ENCODE data around the gene DAB2.

The DAB2 gene

DNA sequence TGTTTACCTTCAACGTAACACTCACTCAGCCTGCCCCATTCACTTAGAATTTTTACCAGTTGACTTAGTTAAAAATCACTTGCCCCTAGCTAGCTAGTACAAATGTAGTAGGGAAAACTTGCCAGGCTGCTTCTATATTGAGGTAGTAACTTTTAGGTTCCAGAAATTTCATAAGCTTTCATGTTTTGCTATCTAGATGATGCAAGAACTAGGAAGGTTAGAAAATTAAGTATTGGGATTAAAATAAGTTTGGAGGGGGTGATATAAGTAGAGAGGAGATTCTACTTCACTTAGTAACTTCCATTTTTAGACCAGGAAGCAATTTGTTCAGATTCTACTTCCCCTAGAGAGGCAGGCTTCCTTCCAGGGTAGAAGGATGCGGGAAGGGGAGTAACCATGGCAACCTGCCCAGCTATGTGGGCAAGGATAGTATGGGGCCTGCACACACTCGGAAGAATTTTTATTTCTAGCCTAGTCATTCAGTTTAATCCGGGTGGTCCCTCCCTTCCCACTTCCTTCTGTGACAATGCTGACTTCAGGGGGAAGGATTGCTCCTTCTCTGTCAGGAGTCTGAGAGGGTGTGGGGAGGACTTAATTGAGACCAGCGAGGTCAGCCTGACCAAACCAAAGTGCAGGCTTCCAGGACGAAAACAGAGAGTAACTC lies 4.2 kb downstream of the DAB2 start:
- no peaks in the 10 kb centered on the region; the same call in 1 of the 2 replicates for H3K27me3 ChIP-seq (ENCODE audit: control insufficient read depth, insufficient read depth, low read length)
- H3K36me3 ChIP-seq (ENCODE audit: control insufficient read depth, insufficient read depth, low read length), result no peaks in the 10 kb centered on the region
- no peak overlapping the region for H3K27ac ChIP-seq (ENCODE audit: low read depth, low read length)
- H3K9me3 ChIP-seq (ENCODE audit: control insufficient read depth, insufficient read depth, low read depth, low read length), result no peaks in the 10 kb centered on the region
- no peak overlapping the region for H3K9ac ChIP-seq (ENCODE audit: low read length)
- H3K4me1 ChIP-seq (ENCODE audit: control insufficient read depth, insufficient read depth, low read length), result peaks cover 26% of the 10 kb centered on the region
- no peak overlapping the region for H3K4me3 ChIP-seq (ENCODE audit: low read depth, low read length)

DNA sequence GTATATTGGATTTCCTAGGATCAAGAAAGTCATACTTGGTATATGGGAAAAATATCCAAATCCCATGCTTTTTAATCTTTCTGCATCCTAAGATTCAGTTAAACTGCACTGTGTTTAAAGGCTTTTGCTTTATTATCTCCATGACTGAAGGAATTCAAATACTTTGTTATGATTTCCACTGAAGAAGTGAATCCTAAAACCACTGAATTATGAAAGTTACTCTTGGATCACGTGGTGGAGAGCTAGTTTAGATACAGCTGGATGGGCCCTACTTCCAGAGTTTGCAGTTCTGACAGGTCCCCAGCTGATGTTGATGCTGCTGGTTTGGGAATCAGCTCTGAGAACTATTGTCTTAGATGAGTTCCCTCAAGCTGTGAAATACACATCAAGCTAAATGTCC lies 5.0 kb downstream of the DAB2 start:
- Histone ChIP-seq H3K9me3 (ENCODE audit: control insufficient read depth, insufficient read depth, low read depth, low read length) (no peaks in the 10 kb centered on the region), H3K36me3 (ENCODE audit: control insufficient read depth, insufficient read depth, low read length) (no peaks in the 10 kb centered on the region), H3K27me3 (ENCODE audit: control insufficient read depth, insufficient read depth, low read length) (no peaks in the 10 kb centered on the region; the same call in 1 of the 2 replicates), H3K4me3 (ENCODE audit: low read depth, low read length) (no peak overlapping the region), H3K4me1 (ENCODE audit: control insufficient read depth, insufficient read depth, low read length) (peaks cover 26% of the 10 kb centered on the region), H3K9ac (ENCODE audit: low read length) (no peak overlapping the region), H3K27ac (ENCODE audit: low read depth, low read length) (no peak overlapping the region)

DNA sequence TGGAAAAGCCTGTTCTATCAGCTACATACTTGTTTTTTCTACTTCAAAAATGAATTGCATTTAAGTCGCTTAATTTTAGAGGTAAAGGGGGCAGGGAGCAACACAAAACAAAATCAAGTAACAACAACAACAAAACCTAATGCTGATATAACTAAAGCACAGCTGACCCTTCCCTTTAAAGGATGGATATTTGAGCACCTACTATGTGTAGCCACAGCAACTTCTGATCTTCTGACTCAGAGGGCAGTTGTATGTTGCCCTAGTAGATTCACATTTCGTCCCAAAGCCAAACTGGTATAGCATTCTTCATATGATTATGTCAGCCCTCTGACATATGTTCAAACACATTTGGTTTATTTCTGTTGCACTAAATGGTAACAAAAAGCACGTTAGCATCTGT lies 6.8 kb downstream of the DAB2 start:
- peaks cover 16% of the 10 kb centered on the region for H3K4me1 ChIP-seq (ENCODE audit: control insufficient read depth, insufficient read depth, low read length)
- no peak overlapping the region for H3K9ac ChIP-seq (ENCODE audit: low read length)
- H3K27me3 ChIP-seq (ENCODE audit: control insufficient read depth, insufficient read depth, low read length), result no peaks in the 10 kb centered on the region
- no peak overlapping the region for H3K27ac ChIP-seq (ENCODE audit: low read depth, low read length)
- H3K9me3 ChIP-seq (ENCODE audit: control insufficient read depth, insufficient read depth, low read depth, low read length), result no peaks in the 10 kb centered on the region
- no peak overlapping the region for H3K4me3 ChIP-seq (ENCODE audit: low read depth, low read length)
- no peaks in the 10 kb centered on the region for H3K36me3 ChIP-seq (ENCODE audit: control insufficient read depth, insufficient read depth, low read length)

DNA sequence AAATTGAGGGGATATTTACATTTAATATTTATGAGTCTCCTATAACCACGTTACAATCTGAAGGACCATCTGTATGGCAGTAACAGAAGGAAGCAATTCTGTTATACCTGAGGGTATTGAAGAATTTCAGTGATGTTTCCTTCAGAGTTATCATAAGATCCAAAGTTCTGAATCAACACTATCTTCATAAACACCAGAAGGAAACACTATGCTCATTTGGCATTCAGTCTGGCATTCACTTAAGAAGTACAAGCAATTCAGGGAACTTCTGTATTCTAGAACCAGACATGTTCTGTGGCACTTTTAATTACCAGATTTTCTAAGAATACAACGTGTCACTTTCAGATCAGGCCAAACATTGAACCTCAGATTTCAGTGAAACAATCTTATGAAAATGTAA lies 9.6 kb downstream of the DAB2 start:
- H3K9ac ChIP-seq (ENCODE audit: low read length), result no peak overlapping the region
- no peaks in the 10 kb centered on the region for H3K27me3 ChIP-seq (ENCODE audit: control insufficient read depth, insufficient read depth, low read length)
- H3K4me3 ChIP-seq (ENCODE audit: low read depth, low read length), result no peak overlapping the region
- no peaks in the 10 kb centered on the region for H3K9me3 ChIP-seq (ENCODE audit: control insufficient read depth, insufficient read depth, low read depth, low read length)
- no peak overlapping the region for H3K27ac ChIP-seq (ENCODE audit: low read depth, low read length)
- H3K36me3 ChIP-seq (ENCODE audit: control insufficient read depth, insufficient read depth, low read length), result no peaks in the 10 kb centered on the region
- peaks cover 7% of the 10 kb centered on the region; the same call in 1 of the 2 replicates for H3K4me1 ChIP-seq (ENCODE audit: control insufficient read depth, insufficient read depth, low read length)

DNA sequence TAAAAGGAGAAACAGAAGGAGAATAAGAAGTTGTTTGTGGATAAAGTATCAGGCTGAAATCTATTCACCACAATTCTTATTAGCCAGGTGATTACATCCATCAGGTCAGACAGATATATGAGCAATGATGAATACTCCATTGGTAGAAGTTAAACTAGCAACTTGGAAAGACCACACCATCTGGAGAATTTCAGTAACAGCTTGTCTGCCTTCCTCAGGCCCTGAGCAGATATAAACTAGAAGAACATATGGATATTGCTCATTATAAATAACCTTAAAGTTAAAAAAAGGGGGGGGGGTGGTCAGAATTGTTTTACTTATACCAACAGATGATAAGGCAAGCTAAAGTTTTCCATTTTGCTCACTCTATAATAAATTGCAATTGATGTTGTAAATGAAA lies 10.4 kb downstream of the DAB2 start:
- no peaks in the 10 kb centered on the region for H3K27me3 ChIP-seq (ENCODE audit: control insufficient read depth, insufficient read depth, low read length)
- no peaks in the 10 kb centered on the region for H3K36me3 ChIP-seq (ENCODE audit: control insufficient read depth, insufficient read depth, low read length)
- no peak overlapping the region for H3K27ac ChIP-seq (ENCODE audit: low read depth, low read length)
- no peaks in the 10 kb centered on the region for H3K9me3 ChIP-seq (ENCODE audit: control insufficient read depth, insufficient read depth, low read depth, low read length)
- no peak overlapping the region for H3K4me3 ChIP-seq (ENCODE audit: low read depth, low read length)
- peaks cover 7% of the 10 kb centered on the region; the same call in 1 of the 2 replicates for H3K4me1 ChIP-seq (ENCODE audit: control insufficient read depth, insufficient read depth, low read length)
- H3K9ac ChIP-seq (ENCODE audit: low read length), result no peak overlapping the region

DNA sequence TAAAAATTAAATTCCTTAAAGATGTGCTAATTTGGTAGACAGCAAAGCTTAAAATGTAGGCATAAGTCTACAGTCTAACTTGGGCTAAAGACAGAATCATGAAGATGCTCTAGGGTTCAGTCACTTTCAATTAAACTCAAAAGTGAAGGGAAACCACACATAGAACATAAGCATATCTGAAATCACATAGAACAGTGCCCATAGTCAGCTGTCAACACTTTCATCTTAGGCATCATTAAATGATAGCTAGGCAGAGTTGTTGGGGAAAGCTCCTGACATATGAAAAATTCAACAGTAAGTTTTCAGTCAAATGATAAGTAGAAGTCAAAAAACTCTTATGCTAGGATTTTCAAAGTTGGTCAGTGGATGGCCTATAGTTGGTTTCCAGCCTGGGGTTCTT lies 11.0 kb downstream of the DAB2 start:
- Histone ChIP-seq H3K9me3 (ENCODE audit: control insufficient read depth, insufficient read depth, low read depth, low read length) (no peaks in the 10 kb centered on the region), H3K36me3 (ENCODE audit: control insufficient read depth, insufficient read depth, low read length) (no peaks in the 10 kb centered on the region), H3K4me3 (ENCODE audit: low read depth, low read length) (no peak overlapping the region), H3K27me3 (ENCODE audit: control insufficient read depth, insufficient read depth, low read length) (no peaks in the 10 kb centered on the region), H3K4me1 (ENCODE audit: control insufficient read depth, insufficient read depth, low read length) (peaks cover 7% of the 10 kb centered on the region; the same call in 1 of the 2 replicates), H3K27ac (ENCODE audit: low read depth, low read length) (no peak overlapping the region), H3K9ac (ENCODE audit: low read length) (no peak overlapping the region)

DNA sequence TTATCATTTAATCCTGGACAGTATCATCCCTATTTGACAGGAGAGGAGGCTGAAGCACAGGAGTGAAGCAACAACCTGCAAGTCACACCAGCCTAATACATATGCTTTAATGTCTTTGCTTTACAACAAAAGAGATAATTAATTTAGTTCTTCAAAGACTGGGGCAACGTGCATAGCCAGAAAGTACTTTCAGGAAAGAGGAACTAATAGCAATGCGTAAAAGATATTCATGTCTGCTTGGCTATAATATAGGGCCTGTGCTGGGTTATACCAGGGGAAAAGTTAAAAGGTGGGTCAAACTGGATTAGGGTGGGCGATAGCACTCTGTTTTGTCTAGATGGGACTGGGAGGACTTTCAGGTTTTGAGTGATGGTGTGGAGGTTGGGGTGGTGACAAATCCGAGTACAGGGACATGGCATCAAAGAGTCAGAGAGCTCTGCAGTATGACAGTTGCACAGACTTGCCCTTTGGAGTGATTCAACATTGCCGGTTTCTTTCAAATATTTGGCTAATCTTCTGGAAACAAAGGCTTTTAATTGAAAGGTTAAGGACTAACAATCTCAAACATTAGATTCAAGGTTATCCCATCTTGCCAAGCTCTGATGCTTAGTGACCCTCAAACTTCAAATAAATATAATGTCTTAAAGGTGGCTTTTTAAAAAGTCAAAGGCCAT lies 11.9 kb downstream of the DAB2 start:
- Histone ChIP-seq H3K9ac (ENCODE audit: low read length) (no peak overlapping the region), H3K27me3 (ENCODE audit: control insufficient read depth, insufficient read depth, low read length) (no peaks in the 10 kb centered on the region), H3K27ac (ENCODE audit: low read depth, low read length) (no peak overlapping the region), H3K36me3 (ENCODE audit: control insufficient read depth, insufficient read depth, low read length) (no peaks in the 10 kb centered on the region), H3K4me1 (ENCODE audit: control insufficient read depth, insufficient read depth, low read length) (peaks cover 7% of the 10 kb centered on the region; the same call in 1 of the 2 replicates), H3K4me3 (ENCODE audit: low read depth, low read length) (no peak overlapping the region), H3K9me3 (ENCODE audit: control insufficient read depth, insufficient read depth, low read depth, low read length) (no peaks in the 10 kb centered on the region)

DNA sequence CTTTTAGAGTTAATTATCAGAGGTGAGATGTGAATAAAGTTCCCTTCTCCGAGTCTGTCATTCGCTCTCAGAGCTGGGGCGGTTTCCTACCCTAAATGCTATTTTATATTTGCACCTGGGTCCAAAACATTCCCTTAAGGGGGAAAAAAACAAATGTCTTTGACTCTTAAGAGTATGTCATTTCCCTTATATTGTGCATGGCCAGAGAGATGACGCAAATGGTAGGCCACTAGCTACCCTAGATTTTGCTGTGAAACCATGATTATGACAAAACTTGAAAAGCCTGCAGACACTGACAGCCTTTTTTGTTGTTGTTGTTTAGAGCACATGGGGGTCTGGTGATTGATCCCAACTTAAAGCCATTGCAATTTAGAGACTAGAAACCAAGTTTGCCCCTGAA lies 12.8 kb downstream of the DAB2 start:
- H3K4me1 ChIP-seq (ENCODE audit: control insufficient read depth, insufficient read depth, low read length), result 0 out of 2 replicates have a peak, but pooled peaks cover 4% of the 10 kb centered on the region
- no peaks in the 10 kb centered on the region for H3K9me3 ChIP-seq (ENCODE audit: control insufficient read depth, insufficient read depth, low read depth, low read length)
- no peak overlapping the region for H3K9ac ChIP-seq (ENCODE audit: low read length)
- no peaks in the 10 kb centered on the region for H3K27me3 ChIP-seq (ENCODE audit: control insufficient read depth, insufficient read depth, low read length)
- no peak overlapping the region for H3K4me3 ChIP-seq (ENCODE audit: low read depth, low read length)
- no peaks in the 10 kb centered on the region for H3K36me3 ChIP-seq (ENCODE audit: control insufficient read depth, insufficient read depth, low read length)
- H3K27ac ChIP-seq (ENCODE audit: low read depth, low read length), result no peak overlapping the region

DNA sequence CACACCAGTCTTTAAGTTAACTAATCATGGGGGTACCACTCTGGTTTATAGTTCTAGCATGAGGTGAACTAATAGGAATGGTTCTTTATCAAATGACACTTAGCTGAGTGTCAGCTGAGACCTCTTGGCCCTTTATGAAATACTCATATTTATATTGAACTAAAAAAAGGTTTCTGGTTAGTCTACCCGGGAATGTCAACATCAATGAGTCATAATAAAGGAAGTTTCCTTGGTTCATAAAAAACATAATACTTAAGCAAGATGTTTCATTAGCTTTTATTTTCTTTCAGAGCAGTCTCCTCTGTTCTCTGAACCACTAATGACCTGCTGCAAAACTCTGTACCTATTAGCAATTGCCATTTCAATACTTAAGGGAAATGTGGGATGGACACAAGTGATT lies 13.7 kb downstream of the DAB2 start:
- Histone ChIP-seq H3K4me1 (ENCODE audit: control insufficient read depth, insufficient read depth, low read length) (0 out of 2 replicates have a peak, but pooled peaks cover 4% of the 10 kb centered on the region), H3K4me3 (ENCODE audit: low read depth, low read length) (no peak overlapping the region), H3K27me3 (ENCODE audit: control insufficient read depth, insufficient read depth, low read length) (no peaks in the 10 kb centered on the region), H3K9me3 (ENCODE audit: control insufficient read depth, insufficient read depth, low read depth, low read length) (no peaks in the 10 kb centered on the region), H3K9ac (ENCODE audit: low read length) (no peak overlapping the region), H3K27ac (ENCODE audit: low read depth, low read length) (no peak overlapping the region), H3K36me3 (ENCODE audit: control insufficient read depth, insufficient read depth, low read length) (no peaks in the 10 kb centered on the region)

DNA sequence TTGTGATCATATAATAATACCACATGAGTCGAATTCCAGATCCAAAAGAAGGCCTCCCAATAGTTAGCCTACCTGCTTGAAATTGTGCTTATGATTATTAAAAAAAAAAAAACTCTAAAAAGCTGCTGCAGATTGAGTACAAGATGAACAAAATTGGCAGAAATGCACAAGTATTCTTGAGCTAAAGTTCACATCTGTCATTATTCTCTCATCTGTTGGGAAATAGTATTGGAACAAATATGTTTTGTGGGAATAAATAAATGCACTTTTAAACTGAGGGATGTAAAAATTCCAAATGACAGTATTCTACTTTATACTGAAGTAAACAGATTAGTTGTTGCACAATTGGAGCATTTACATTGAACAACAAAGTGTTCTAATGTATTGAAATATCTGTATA lies 15.7 kb downstream of the DAB2 start:
- no peaks in the 10 kb centered on the region for H3K9me3 ChIP-seq (ENCODE audit: control insufficient read depth, insufficient read depth, low read depth, low read length)
- H3K27me3 ChIP-seq (ENCODE audit: control insufficient read depth, insufficient read depth, low read length), result no peaks in the 10 kb centered on the region
- H3K27ac ChIP-seq (ENCODE audit: low read depth, low read length), result no peak overlapping the region
- no peaks in the 10 kb centered on the region for H3K36me3 ChIP-seq (ENCODE audit: control insufficient read depth, insufficient read depth, low read length)
- 0 out of 2 replicates have a peak, but pooled peaks cover 4% of the 10 kb centered on the region for H3K4me1 ChIP-seq (ENCODE audit: control insufficient read depth, insufficient read depth, low read length)
- H3K9ac ChIP-seq (ENCODE audit: low read length), result no peak overlapping the region
- H3K4me3 ChIP-seq (ENCODE audit: low read depth, low read length), result no peak overlapping the region

DNA sequence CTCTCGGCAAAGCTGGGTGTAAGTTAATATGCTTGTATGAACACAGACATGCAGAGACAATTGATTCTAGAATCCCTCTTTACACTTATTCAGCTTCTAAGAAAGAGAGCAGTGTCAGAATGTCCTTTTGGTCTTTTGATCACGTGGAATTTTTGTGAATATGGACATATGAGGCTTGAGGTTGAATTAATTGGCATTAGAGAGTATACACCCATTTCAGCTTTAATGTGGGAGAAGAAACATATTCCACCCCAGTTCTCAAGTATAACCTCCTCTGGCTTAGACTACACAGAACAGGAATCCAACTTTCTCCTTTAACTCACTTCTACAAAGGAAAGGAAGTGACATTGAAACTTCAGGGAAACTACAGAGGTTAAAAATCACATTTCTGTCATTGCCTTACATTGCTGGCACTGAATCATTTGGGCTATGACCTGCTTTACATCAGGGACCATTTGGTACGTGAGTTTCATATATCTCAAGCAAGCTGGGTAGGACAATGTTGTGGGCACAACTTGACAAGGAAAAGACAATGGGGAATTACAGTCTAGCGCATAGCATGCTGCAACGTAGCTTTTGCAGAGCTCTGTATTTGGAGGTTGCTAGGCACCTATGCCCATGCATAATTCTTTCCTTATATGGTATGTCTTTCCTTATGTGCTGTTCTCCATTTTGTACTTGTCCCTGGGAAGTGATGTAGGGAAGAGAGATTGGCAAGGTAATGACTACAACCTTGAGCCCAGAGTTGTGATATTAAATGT lies 19.5 kb downstream of the DAB2 start:
- H3K4me1 ChIP-seq (ENCODE audit: control insufficient read depth, insufficient read depth, low read length), result peaks cover 5% of the 10 kb centered on the region; the same call in 1 of the 2 replicates
- no peaks in the 10 kb centered on the region for H3K27me3 ChIP-seq (ENCODE audit: control insufficient read depth, insufficient read depth, low read length)
- H3K9me3 ChIP-seq (ENCODE audit: control insufficient read depth, insufficient read depth, low read depth, low read length), result no peaks in the 10 kb centered on the region
- no peaks in the 10 kb centered on the region for H3K36me3 ChIP-seq (ENCODE audit: control insufficient read depth, insufficient read depth, low read length)
- H3K27ac ChIP-seq (ENCODE audit: low read depth, low read length), result no peak overlapping the region
- no peak overlapping the region for H3K9ac ChIP-seq (ENCODE audit: low read length)
- H3K4me3 ChIP-seq (ENCODE audit: low read depth, low read length), result no peak overlapping the region

Measured in HUES6 (cell line).